Right lobe of liver (tissue), 4 donors: ENCODE measurements around the gene SRSF8.

Source experiments
- POLR2A ChIP-seq: fragments of 450-650 bp; IDR thresholded peaks from one replicate; pipeline ENCODE4 v1.6.1; 2017; ENCODE audit warnings: antibody characterized with exemption, mild to moderate bottlenecking
- TF ChIP-seq, protein P1 (sequence below), 4 donors: fragments of 200-600 bp in 3 of 4; fragments of 450-650 bp in 1 of 4; IDR thresholded peaks; one replicate each; pipeline versions ENCODE4 v1.5.1 to v1.8.0; 2016 to 2022; ENCODE audit warnings: antibody characterized with exemption in 4 of 4, mild to moderate bottlenecking in 2 of 4
- donor health status: DM: no; HTN: no; CAD: no.
- donor health status: DM: no; HTN: no; CAD: no.
- donor health status: DM: no; HTN: yes; CAD: no.

DNA sequence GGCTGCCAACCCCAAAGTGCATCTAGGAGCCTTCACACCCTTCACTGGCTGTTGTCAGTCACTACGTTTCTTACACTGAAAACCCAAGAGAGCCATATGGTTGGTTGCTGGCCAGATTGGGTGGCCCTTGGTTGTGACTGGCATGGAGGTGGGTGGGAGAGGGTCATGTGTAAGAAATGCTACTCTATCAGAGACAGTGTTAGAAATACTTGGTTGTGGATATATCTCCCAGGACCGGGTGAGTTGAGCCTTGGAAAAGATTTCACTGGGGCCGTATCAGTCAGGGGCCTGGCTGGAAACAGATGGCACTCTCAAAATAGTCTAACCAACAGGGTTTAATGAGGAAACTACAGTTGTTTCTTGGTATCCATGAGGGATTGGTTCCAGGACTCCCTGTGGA, 38.1 kb downstream of the SRSF8 start:
- TF ChIP-seq, protein P1, sequence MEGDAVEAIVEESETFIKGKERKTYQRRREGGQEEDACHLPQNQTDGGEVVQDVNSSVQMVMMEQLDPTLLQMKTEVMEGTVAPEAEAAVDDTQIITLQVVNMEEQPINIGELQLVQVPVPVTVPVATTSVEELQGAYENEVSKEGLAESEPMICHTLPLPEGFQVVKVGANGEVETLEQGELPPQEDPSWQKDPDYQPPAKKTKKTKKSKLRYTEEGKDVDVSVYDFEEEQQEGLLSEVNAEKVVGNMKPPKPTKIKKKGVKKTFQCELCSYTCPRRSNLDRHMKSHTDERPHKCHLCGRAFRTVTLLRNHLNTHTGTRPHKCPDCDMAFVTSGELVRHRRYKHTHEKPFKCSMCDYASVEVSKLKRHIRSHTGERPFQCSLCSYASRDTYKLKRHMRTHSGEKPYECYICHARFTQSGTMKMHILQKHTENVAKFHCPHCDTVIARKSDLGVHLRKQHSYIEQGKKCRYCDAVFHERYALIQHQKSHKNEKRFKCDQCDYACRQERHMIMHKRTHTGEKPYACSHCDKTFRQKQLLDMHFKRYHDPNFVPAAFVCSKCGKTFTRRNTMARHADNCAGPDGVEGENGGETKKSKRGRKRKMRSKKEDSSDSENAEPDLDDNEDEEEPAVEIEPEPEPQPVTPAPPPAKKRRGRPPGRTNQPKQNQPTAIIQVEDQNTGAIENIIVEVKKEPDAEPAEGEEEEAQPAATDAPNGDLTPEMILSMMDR (IDR thresholded peaks at IDR 0.05) = no peak
- no peak for TF ChIP-seq POLR2A
